LoVo (cell line): ENCODE results near the gene BMPR1A.

Source experiments
- DNase-seq: peaks from one replicate; pipeline ENCODE4 v3.0.0-alpha.2; 2016; ENCODE audit warnings: low spot score

The BMPR1A gene

DNA sequence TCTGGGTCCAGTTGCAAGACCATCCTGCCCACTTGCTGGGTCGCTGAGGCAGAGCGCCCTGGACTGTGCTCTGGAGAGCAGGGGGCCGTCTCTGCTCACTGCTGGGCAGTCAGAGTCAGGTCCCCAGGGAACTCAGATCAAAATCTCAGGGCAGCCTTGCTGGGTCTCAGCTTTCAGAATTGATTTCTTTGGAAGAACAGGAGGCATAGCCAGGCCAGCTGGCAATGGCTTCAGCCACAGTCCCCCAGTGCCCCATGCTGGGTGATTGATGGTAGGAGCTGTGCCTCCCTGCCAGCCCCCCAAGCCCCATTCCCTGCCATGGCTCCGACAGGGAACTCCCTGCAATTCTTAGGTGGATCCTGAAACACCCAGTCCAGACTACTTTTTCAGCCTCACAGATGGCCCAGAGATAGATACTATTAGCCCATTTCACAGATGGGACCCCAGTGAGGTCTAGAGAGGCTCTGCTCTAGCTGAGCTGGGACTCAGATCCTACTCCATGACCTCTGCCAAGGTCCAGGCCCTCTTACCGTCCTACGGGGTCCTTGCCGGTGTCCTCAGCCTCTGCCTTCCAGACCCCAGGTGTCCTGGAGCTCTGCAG lies 200.5 kb downstream of the BMPR1A start:
- no peak for DNase-seq

- DNase-seq = no peak
Measured at GRCh38 chr10:86957471-86958115, 201.2 kb downstream of the BMPR1A start, which contains the start of gene MMRN2. Gene MMRN2 (minus strand): TSS chr10:86957615. CDS start chr10:86957541, 74 bp downstream.

GRCh38 chr10:86958116-86958900 lies 201.9 kb downstream of the BMPR1A start, which contains the start of gene SNCG:
Gene SNCG (plus strand): TSS chr10:86958599. CDS start chr10:86958698, 99 bp downstream.
- no peak for DNase-seq

DNA sequence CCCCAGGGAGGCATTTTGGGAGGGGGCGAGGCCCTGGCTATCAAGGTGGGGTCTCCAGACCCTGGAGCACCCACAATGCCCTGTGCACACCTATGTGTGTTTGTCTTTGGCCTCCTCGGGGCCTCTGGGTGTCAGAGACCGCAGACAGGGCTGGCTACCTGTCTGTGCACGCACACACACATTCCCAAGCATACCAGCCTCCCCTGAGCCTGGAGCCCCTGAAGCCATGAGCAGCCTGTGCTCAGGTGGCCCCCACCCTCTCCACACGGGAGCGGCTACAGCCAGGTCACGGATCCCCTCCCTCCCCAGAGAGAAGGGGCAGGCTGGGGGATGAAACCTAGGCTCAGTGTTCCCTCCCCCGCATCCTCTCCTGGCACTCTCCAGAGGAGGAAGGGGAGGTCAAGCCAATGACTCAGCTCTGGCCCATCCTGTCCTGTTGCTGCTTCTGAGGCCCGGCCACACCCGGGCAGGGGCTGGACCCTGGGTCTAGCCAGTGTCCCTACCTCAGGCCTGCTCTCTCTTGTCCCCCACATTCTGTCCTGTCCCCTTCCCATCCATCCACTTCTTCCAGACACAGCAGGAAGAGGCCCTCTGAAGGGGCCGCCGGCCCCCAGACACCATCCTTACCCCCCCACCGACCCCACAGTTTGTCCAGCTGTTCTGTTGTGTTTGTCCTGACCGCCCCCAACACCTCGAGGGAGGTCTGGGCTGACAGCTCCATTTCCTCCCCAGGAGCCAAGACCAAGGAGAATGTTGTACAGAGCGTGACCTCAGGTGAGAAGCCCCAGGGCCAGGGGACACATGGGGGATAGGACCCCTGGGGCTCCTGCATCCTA lies 202.7 kb downstream of the BMPR1A start:
- DNase-seq = no peak

- no peak for DNase-seq
Measured at GRCh38 chr10:86959737-86960002, 203.3 kb downstream of the BMPR1A start.

GRCh38 chr10:86960003-86960862 lies 203.8 kb downstream of the BMPR1A start:
- DNase-seq = no peak

DNA sequence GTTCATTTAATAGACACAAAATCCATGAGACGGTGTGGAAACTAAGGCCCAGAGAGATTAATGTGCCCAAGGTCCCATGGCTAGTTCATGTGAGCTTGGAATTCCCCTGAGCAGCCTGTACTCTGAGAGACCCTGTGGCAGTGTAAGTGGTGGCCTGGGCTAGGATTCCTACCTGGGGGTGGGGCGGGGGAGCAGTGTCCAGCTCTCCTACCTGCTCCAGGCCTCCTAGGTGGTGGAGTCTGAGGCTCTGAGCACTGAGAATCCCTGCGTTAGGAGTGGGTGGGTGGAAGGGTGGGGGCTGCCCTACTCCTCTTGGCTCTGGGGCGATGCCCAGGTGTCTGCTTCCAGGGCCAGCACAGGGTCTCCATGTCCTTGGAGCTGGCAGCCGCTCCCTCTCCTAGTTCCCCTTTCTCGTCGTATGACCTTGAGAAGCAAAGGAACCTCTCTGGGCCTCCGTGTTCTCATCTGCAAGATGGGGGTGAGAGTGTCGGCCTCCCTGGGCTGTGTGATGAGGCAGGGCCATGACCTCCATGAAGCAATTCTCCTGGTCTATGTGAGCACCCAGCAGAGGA lies 204.5 kb downstream of the BMPR1A start:
- no peak for DNase-seq

DNA sequence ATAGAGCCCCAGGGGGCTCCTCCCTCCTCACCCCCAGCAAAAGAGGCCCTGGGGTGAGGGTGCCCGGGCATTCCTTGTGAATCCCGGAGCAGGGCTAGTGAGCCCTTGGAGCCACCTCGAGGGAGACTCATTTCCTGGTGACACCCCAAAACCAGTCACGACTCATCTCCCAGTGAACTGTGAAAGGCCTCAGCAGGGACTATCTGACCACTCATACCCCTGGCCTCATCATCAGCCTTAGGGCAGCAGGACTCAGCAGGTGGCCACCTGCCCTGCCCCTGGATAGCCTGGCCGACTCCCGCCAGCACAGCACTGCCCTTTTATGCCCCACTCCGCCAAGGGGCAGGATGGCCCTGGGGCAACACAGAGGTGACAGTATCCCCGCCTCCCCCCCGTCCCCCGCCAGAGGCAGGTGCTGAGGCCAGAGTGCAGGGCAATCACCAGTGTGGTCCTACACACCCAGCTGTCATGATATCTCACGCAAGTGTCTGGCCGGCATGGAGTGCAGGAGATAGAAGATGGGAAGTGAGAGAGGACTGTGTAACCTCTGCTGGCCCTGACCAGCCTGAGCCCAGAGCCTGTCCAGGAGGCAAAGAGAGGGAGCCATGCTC lies 205.2 kb downstream of the BMPR1A start:
- DNase-seq = no peak

DNA sequence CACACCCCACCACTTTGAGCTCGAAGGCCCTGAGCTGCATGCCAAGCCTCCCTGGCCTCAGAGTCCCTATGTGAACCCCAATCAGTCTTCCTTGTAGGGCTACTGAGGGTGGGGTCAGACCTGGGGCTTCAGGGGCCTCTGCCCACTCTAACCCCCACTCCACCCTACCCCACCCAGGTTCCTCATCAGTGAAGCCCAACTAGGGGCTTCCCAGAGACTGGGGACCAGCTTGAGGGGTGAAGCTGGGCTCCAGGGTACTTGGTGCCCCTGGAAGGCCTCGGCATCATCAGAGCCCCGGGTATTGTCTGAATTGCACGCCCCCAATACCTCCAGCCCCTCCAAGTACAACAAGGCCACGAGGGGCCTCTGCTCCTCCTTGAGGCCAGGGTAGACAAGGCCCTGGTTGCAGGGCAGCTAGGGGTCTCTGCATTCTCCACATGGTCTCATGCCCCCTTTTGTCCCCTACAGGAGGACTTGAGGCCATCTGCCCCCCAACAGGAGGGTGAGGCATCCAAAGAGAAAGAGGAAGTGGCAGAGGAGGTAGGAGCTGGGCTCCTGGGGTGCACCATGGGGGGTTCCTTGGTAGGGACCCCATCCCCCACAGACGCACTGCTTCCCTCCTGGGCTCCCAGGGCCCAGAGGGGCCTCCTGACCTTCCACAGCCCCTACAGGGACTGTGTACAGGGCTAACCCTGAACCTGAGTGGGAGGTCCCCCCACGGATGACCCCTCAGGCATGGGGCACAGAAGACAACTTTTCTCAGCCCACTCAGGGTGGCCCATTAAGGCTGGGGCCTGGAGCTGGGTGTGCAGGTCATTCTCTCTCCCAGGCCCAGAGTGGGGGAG lies 205.9 kb downstream of the BMPR1A start:
- DNase-seq = no peak

DNA sequence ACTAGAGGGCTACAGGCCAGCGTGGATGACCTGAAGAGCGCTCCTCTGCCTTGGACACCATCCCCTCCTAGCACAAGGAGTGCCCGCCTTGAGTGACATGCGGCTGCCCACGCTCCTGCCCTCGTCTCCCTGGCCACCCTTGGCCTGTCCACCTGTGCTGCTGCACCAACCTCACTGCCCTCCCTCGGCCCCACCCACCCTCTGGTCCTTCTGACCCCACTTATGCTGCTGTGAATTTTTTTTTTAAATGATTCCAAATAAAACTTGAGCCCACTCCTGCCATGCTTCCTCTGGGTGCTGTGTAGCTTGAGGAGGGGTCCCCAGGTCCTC lies 206.5 kb downstream of the BMPR1A start:
- no peak for DNase-seq

- DNase-seq = no peak
Measured at GRCh38 chr10:86963341-86963919, 207.0 kb downstream of the BMPR1A start.

DNA sequence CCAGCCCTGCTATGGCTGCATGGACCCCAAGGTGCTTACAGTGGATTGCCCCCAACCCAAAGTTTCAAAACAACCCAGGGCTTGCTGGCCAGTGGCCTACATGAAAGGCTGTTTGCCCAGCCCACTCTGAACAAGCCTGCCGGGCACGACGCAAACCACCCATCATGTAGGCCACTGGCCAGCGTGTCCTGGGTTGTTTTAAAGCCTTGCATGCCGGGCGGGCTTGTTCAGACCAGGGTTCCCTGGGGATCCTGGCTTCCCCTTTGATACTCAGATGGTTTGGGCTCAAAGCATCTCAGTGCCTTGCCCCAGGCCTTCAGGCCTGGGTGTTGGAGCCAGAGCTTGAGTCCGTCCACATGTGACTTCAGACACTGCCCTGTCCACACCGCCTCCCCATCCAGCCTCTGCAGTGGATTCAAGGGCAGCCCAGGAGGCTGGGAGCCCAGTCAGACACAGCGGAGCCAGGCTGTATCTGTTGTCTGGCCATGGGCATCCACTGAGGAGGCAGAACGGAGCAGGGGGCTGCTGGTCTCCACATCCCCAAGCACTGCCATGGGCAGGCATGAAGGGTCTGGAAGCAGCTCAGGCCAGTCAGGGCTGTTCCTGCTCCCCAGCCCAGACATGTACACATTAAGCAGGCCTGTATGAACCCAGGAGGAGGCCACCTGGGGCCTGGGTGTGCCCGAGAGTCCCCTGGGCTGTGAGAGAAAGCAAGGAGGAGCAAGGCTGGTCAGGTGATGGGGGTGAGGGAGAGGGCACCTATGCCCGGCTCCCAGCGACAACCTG lies 207.8 kb downstream of the BMPR1A start:
- DNase-seq = no peak

GRCh38 chr10:86964847-86965190 lies 208.4 kb downstream of the BMPR1A start:
- DNase-seq = no peak

DNA sequence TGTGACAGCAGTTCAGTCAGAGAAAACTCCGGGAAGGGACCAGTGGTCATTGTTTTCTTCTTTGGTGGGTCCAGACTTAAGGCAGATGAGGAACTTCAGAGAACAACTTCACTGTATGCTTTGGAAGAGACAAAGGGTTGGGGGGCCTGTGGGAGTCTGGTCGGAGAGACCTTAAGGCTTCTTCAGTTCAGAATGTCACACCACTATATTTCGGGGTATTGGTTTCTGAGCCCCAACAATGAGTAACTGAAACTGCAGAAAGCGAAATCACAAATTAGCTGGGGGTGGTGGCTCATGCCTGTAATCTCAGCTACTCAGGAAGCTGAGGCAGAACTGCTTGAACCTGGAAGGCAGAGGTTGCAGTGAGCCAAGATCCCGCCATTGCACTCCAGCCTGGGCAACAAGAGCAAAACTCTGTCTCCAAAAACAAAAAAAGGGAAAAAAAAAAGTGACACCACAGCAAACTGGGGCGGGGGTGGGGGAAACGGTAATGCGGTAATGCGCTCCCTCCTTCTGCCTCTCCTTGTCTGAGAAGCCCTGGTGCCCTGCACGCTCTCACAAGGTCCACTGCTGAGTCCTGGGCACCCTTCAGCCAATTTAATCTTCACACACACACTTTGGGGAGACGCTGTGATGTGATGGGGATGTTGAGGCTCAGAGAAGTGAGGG lies 209.7 kb downstream of the BMPR1A start:
- no peak for DNase-seq

GRCh38 chr10:86967481-86967941 lies 211.1 kb downstream of the BMPR1A start:
- DNase-seq = no peak

DNA sequence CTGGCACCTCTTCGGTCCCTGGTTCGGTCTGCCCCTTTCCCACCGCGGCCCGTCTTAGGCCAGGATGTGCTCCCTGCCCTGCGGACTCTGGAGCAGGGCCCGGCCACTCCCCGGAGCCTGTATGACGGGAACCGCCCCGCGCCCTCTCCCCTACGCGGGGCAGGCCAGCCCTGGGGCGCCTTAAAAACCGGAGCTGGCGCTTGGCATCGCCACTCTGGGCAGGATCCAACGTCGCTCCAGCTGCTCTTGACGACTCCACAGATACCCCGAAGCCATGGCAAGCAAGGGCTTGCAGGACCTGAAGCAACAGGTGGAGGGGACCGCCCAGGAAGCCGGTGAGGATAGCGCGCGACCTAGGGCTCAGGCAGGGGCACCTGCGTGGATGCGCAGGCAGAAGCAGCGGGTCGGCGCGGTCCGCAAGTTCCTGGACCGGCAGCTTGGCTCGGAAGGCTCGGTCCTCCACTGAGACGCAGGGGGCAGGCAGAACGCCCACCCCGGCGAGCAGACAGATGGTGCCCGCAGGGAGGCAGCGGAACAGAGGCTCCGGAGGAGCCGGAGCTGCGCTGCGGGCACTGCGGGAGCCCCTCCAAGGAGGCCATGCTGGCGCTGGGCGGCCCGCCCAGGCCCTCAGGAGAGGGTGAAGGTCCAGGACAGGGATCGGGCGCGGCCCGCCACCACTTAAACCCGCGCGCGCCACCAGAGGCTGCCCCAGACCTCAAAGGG lies 212.0 kb downstream of the BMPR1A start, which contains the start of gene ADIRF:
TSS of gene ADIRF (plus strand) at position 212 of the 723 bp plus-strand sequence. CDS start at position 275, 63 bp downstream.
- peak; percentile 49 for DNase-seq

DNA sequence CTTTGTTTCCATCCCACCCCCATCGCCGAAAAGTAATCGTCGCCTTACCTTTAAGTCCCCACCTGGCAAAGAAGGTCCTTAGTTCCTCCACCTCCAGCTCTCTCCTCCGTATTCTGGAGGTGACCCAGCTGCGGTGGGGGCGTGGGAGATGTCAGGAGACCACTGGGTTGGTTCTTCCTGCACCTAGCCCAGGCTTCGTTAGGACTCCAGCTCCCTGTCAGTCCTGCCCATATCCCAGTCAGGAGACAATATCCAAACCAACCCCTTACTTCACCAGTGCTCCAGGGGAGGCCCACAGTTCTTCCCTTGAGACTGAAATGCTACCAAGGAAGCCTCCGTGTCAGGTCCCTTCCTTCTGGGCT lies 212.6 kb downstream of the BMPR1A start:
- no peak for DNase-seq
